Neural cell (in vitro differentiated cells): Measurements from ENCODE around the gene PRKCD.

Source experiments
- EP300 ChIP-seq: fragments of 450-650 bp; conservative IDR thresholded peaks from 2 replicates; pipeline ENCODE4 v1.6.1; 2014; ENCODE audit warnings: antibody characterized with exemption, mild to moderate bottlenecking, moderate library complexity; ENCODE audit not compliant: poor library complexity, severe bottlenecking
- EZH2 ChIP-seq: fragments of 200-600, 300-800 bp; shearing (Covaris generic), sonication (generic); IDR thresholded peaks from 2 replicates; pipeline ENCODE4 v1.6.1; 2014; ENCODE audit warnings: antibody characterized with exemption, low read length, borderline replicate concordance, mild to moderate bottlenecking; ENCODE audit not compliant: insufficient read depth, poor library complexity, severe bottlenecking
- MXI1 ChIP-seq: fragments of 450-650 bp; conservative IDR thresholded peaks from 2 replicates; pipeline ENCODE4 v1.6.1; 2014; ENCODE audit warnings: antibody characterized with exemption, mild to moderate bottlenecking; ENCODE audit not compliant: poor library complexity, severe bottlenecking
- POLR2AphosphoS5 ChIP-seq: IDR thresholded peaks from 2 replicates; pipeline ENCODE4 v1.6.1; 2012
- RAD21 ChIP-seq: fragments of 450-650 bp; conservative IDR thresholded peaks from 2 replicates; pipeline ENCODE4 v1.6.1; 2014; ENCODE audit warnings: antibody characterized with exemption, mild to moderate bottlenecking, moderate library complexity
- TAF1 ChIP-seq: IDR thresholded peaks from 2 replicates; pipeline ENCODE4 v1.6.1; 2012; ENCODE audit warnings: low read depth
- TF ChIP-seq, protein P1 (sequence below): fragments of 450-650 bp; IDR thresholded peaks from 2 replicates; pipeline ENCODE4 v1.5.1; 2014; ENCODE audit warnings: antibody characterized with exemption, mild to moderate bottlenecking, moderate library complexity; ENCODE audit not compliant: poor library complexity, severe bottlenecking

DNA sequence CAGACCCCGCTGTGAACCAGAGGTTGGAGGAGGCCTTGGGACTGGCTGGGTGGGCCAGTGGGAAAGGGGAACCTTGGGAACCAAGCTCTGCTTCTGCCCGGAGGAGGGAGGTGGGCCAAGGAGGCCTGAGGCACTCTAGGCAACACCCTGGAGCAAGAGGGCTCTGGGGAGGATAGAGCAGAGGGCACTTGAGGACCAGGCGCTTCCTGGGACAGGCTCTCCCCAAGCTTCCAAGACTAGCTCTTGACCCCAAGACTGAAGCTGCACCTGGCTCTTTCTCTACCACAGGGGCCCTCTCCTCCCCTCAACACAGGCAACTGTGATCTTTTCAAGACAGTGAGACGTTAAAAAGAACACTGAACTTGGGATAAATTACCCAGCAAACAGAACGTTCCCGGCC lies 74.5 kb downstream of the PRKCD start:
- no peak for TF ChIP-seq TAF1
- no peak for TF ChIP-seq EZH2
- TF ChIP-seq, protein P1, sequence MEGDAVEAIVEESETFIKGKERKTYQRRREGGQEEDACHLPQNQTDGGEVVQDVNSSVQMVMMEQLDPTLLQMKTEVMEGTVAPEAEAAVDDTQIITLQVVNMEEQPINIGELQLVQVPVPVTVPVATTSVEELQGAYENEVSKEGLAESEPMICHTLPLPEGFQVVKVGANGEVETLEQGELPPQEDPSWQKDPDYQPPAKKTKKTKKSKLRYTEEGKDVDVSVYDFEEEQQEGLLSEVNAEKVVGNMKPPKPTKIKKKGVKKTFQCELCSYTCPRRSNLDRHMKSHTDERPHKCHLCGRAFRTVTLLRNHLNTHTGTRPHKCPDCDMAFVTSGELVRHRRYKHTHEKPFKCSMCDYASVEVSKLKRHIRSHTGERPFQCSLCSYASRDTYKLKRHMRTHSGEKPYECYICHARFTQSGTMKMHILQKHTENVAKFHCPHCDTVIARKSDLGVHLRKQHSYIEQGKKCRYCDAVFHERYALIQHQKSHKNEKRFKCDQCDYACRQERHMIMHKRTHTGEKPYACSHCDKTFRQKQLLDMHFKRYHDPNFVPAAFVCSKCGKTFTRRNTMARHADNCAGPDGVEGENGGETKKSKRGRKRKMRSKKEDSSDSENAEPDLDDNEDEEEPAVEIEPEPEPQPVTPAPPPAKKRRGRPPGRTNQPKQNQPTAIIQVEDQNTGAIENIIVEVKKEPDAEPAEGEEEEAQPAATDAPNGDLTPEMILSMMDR, result no peak
- TF ChIP-seq RAD21, result no peak
- TF ChIP-seq EP300, result no peak
- TF ChIP-seq POLR2AphosphoS5, result no peak
- TF ChIP-seq MXI1, result no peak
